Brain microvascular endothelial cell (primary cell): Measurements from ENCODE around the gene CCDC6.

Experiments
- DNase-seq: peaks from one replicate; pipeline ENCODE4 v3.0.0-alpha.2; 2020
- H3K27ac ChIP-seq: fragments of 250-450 bp; sonication (Bioruptor Pico); 2 replicates; pipeline ENCODE4 v1.5.1; 2020; ENCODE audit warnings: mild to moderate bottlenecking, moderate library complexity
- H3K27me3 ChIP-seq: fragments of 250-450 bp; sonication (Bioruptor Pico); replicated peaks from 2 replicates; pipeline ENCODE4 v1.5.1; 2020; ENCODE audit warnings: mild to moderate bottlenecking
- H3K36me3 ChIP-seq: fragments of 250-450 bp; sonication (Bioruptor Pico); replicated peaks from 2 replicates; pipeline ENCODE4 v1.5.1; 2020; ENCODE audit warnings: mild to moderate bottlenecking
- H3K4me3 ChIP-seq: 2 replicates; pipeline ENCODE4 v1.5.1; 2011; ENCODE audit warnings: low read depth, mild to moderate bottlenecking, control low read depth, low read length, moderate library complexity
- in situ Hi-C: cut with HindIII; loops from 2 replicates; pipeline ENCODE4 v1.10.0; 2017; ENCODE audit warnings: low sequenced_read_pairs, low pct_ligation_motif_present
- TF ChIP-seq, protein P1 (sequence below): IDR thresholded peaks from 2 replicates; pipeline ENCODE4 v1.5.1; 2011; ENCODE audit warnings: low read depth, mild to moderate bottlenecking, moderate library complexity, low read length, control low read depth, inconsistent platforms; ENCODE audit errors: missing control alignments

CCDC6 gene

DNA sequence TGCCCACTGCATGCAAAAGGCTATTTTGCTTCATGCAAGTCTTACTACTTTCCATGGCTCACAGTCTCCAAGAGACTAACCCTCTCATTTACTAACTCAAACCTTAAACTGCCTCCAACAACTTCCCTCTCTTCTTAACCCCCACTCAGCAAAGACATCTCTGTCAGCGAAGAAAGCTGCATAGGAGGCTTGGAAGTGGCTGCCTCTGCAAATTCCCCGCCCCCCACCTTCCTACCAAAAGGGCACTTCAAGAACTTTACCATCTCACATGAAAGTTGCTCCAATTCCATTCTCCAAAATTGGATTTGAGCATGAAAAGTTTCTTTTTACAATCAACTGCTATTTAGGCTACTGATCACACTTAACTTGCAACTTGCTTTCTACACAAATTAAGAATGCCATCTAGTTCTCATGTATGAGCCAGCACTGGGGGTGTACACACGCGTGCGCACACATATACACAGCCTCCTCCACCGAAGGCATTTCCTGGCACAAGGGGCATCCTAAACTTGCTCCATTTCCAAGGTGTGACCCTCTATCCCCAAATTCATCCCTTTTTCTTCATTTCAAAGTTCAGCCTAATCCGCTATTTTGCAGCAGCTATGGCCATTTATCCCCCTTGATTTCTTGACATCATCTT is 1.8 kb downstream of the CCDC6 start:
- no peak for DNase-seq
- in situ Hi-C loops = no loop called here
- TF ChIP-seq, protein P1, sequence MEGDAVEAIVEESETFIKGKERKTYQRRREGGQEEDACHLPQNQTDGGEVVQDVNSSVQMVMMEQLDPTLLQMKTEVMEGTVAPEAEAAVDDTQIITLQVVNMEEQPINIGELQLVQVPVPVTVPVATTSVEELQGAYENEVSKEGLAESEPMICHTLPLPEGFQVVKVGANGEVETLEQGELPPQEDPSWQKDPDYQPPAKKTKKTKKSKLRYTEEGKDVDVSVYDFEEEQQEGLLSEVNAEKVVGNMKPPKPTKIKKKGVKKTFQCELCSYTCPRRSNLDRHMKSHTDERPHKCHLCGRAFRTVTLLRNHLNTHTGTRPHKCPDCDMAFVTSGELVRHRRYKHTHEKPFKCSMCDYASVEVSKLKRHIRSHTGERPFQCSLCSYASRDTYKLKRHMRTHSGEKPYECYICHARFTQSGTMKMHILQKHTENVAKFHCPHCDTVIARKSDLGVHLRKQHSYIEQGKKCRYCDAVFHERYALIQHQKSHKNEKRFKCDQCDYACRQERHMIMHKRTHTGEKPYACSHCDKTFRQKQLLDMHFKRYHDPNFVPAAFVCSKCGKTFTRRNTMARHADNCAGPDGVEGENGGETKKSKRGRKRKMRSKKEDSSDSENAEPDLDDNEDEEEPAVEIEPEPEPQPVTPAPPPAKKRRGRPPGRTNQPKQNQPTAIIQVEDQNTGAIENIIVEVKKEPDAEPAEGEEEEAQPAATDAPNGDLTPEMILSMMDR = no peak
- H3K4me3 ChIP-seq = peak overlapping the region; percentile 97
- H3K27me3 ChIP-seq = no peaks in the 10 kb centered on the region
- H3K36me3 ChIP-seq = no peaks in the 10 kb centered on the region
- H3K27ac ChIP-seq = no peak overlapping the region

DNA sequence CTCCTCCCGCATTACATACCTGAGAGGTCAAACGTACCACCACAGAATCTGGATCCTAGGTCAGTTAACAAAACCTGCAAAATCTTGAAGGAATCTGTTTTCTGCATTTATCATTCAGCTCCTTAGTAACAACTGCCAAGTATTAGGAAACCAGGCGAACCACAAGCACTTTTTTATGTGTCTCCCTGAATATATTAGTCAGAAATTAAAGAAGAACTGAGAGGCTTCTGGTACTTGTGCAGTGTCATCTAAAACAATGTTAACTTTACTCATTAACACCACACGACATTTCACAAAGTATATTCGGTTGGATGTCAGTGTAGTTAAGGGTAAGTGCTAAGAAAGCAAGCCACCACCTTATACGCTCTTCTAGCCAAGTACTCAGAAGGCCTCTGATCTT is 2.5 kb downstream of the CCDC6 start:
- no peaks in the 10 kb centered on the region for H3K36me3 ChIP-seq

DNA sequence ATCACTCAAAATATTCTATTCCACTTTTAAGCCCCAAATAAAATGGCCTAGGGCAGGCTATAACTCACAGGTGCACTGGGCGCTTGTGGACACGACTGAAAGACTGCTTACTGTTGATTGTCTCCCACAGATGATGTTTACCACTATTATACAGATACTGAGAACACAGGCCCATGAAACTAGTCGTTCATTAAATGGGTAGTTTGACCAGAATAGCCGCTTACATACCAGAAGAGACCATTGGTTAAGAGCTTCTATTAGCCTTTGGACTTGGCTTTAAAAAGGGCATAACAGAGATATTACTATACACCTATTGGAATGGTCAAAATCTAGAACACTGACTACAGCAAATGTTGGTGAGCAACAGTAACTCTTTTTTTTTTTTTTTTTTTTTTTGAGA is 4.3 kb downstream of the CCDC6 start:
- Histone ChIP-seq H3K4me3 (no peak overlapping the region), H3K27ac (no peak overlapping the region), H3K36me3 (no peaks in the 10 kb centered on the region), H3K27me3 (no peaks in the 10 kb centered on the region)
- in situ Hi-C loops = no loop called here
- TF ChIP-seq, protein P1 = no peak
- no peak for DNase-seq

More for the DNA sequence above, 2.5 kb downstream of the CCDC6 start:
- no peaks in the 10 kb centered on the region for H3K27me3 ChIP-seq
- no peak overlapping the region for H3K27ac ChIP-seq
- H3K4me3 ChIP-seq = no peak overlapping the region
- in situ Hi-C loops = no loop called here
- TF ChIP-seq, protein P1 = no peak
- no peak for DNase-seq

DNA sequence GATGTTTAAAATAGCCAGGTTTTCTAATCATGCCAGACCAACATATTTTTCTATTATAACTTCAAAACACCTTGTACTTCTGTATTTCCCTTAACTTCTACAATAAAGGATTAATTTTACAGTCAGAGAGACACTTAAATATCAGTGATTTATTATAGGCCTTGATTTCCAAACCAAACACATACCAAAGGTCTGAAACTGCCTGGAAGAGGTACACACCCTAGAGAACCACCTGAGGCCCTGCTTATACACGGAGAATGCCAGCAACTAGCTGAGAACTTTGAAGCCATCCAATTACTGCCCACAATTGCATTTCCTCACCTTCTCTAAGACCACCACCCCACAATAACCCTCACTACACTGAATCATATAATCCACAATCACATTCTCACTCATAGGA is 4.9 kb downstream of the CCDC6 start:
- Histone ChIP-seq H3K27ac (no peak overlapping the region), H3K4me3 (no peak overlapping the region), H3K36me3 (no peaks in the 10 kb centered on the region), H3K27me3 (no peaks in the 10 kb centered on the region)
- in situ Hi-C loops = no loop called here
- TF ChIP-seq, protein P1 = no peak
- no peak for DNase-seq

DNA sequence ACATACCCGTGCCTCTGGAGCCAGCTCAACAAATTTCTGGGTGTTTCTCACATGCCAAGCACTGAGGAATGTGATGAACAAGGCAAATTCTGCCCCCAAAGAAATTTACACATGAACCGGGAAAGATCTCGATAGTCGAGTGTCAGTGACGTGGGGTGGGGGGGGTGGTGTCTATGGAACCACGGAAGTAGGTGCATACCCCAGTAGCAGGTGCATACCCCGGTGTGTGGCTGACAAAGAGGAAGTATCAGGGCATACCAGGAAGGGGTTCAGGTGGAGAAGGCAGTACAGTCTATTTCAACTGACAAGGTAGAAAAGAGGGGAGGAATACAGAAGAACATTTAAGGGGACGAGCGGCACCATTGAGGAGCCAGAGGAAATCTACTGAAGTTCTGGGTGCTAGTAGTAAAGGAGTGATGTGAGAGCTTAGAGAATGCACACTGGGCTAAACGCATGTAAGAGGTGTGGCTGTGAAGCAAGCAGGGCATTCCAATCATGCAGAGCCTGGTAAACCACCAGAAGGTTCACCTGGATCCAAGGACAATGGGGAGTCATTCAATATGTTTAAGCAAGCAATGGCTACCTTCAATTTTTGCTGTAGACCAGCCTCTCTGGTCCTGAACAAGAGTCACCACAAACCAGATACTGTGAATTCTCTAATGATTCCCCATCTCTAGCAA is 6.2 kb downstream of the CCDC6 start:
- TF ChIP-seq, protein P1 = no peak
- Histone ChIP-seq H3K27ac (no peak overlapping the region), H3K36me3 (no peaks in the 10 kb centered on the region), H3K4me3 (no peak overlapping the region), H3K27me3 (no peaks in the 10 kb centered on the region)
- in situ Hi-C loops = no loop called here
- no peak for DNase-seq
